Adrenal gland (tissue), 12 donors: ENCODE results near the gene PKIB. TPM values are rescaled to one million over a fixed set of nuclear protein-coding genes. Genes with fewer than 3 reads are reported as not detected.

Experiments used
- DNase-seq, 7 donors: peaks; one replicate each; pipeline ENCODE4 v3.0.0-alpha.2; 2019 to 2020
- H3K27ac ChIP-seq, 5 donors: fragments of 200-600 bp; sonication (generic) in 4 of 5; 1 replicate in 3 of 5; 2 replicates in 2 of 5; pipeline versions ENCODE4 v1.5.1 to v1.8.0; 2016 to 2020; ENCODE audit warnings: mild to moderate bottlenecking in 1 of 5
- H3K27me3 ChIP-seq: fragments of 200-600 bp; 2 replicates; pipeline ENCODE4 v1.8.0; 2021
- H3K36me3 ChIP-seq, 2 donors: fragments of 200-600 bp; replicated peaks in 1 of 2; 1 replicate in 1 of 2; 2 replicates in 1 of 2; pipeline versions ENCODE4 v1.5.1 to v1.8.0; 2018 to 2022
- H3K4me1 ChIP-seq, 2 donors: fragments of 200-600 bp; replicated peaks in 1 of 2; 1 replicate in 1 of 2; 2 replicates in 1 of 2; pipeline versions ENCODE4 v1.5.1 to v1.8.0; 2018 to 2021
- H3K4me3 ChIP-seq, 4 donors: fragments of 200-600 bp; sonication (generic) in 3 of 4; one replicate each; pipeline ENCODE4 v1.5.1; 2016 to 2018
- H3K9me3 ChIP-seq, 3 donors: fragments of 200-600 bp; sonication (generic) in 1 of 3; replicated peaks in 1 of 3; 1 replicate in 2 of 3; 2 replicates in 1 of 3; pipeline versions ENCODE4 v1.5.1 to v1.8.0; 2016 to 2021
- CTCF ChIP-seq, 6 experiments: fragments of 450-650 bp in 4 of 6; fragments of 200-600 bp in 2 of 6; sonication (generic) in 1 of 6; IDR thresholded peaks; 1 replicate in 5 of 6; 2 replicates in 1 of 6; pipeline versions ENCODE4 v1.5.1 to v1.8.0; 2016 to 2021; ENCODE audit warnings: antibody characterized with exemption in 6 of 6, mild to moderate bottlenecking in 2 of 6, moderate library complexity in 1 of 6
- POLR2A ChIP-seq, 2 donors: fragments of 450-650 bp; IDR thresholded peaks; one replicate each; pipeline ENCODE4 v1.6.1; 2017; ENCODE audit warnings: antibody characterized with exemption in 2 of 2, mild to moderate bottlenecking in 2 of 2, moderate library complexity in 1 of 2
- WGBS, 4 donors: extraction: QIAGEN DNeasy Blood & Tissue Kit in 2 of 4; methylation state at CpG; one replicate each; pipeline versions ENCODE4 v1.1.5 to v1.1.7; 2013 to 2017; 5-methylcytosine and 5-hydroxymethylcytosine counted together
- intact Hi-C, 2 donors: fragments of 100-400 bp; cut with DNase I; formaldehyde crosslinking; loops; one replicate each; pipeline versions ENCODE4 v1.14.1 to v1.15.0; 2022 to 2023
- polyA plus RNA-seq, 3 donors: library from polyadenylated mRNA; stranded (reverse); fragments of 200-250 nt in 2 of 3; fragments of 350-450 nt in 1 of 3; fragmentation: Illumina TruSeq in 1 of 3; extraction: RNeasy Lipid Tissue Mini Kit (QIAGEN cat#74804) in 1 of 3; gene quantifications; one replicate each; pipeline ENCODE4 v1.2.3, GENCODE V29; 2013 to 2014
- total RNA-seq, 9 donors: library from RNA; depleted of rRNA in 4 of 9; stranded (reverse); fragments of >200 nt in 4 of 9; fragments of 120-200 nt in 1 of 9; fragmentation: NEBNext Ultra II Directional in 1 of 9; extraction: Animal tissue kit (Norgen Biotek cat#: 25700) in 1 of 9; gene quantifications; one replicate each; pipeline versions ENCODE4 v1.1.0 to v1.2.4, GENCODE V29; 2013 to 2023
- donor health status: healthy with polysubstance abuse.
- donor health status: Bipolar disorder and iron deficiency.
- donor health status: DM: yes; HTN: yes; CAD: no.
- donor health status: DM: no; HTN: no; CAD: no.
- donor health status: DM: no; HTN: no; CAD: no.
- donor health status: DM: yes; HTN: yes; CAD: no.

PKIB gene
- total and polyA plus RNA-seq, 12 donors: 0.48 to 6.2 (median 2.5) TPM

GRCh38 chr6:122648726-122649125 lies 38.5 kb downstream of the PKIB start:
- no peak for TF ChIP-seq CTCF (IDR thresholded peaks at IDR 0.05)
- TF ChIP-seq POLR2A (IDR thresholded peaks at IDR 0.05): no peak
- H3K36me3 ChIP-seq: no peaks in the 10 kb centered on the region
- no peaks in the 10 kb centered on the region for H3K4me1 ChIP-seq
- H3K27me3 ChIP-seq: no peaks in the 10 kb centered on the region
- WGBS, 4 donors: 79 to 94% (median 84%) methylated on average over 2 of the region's 2 CpGs
- no peak for DNase-seq
- no peak overlapping the region for H3K27ac ChIP-seq
- no peak overlapping the region for H3K4me3 ChIP-seq
- no peaks in the 10 kb centered on the region for H3K9me3 ChIP-seq
- intact Hi-C loops: no loop called here

GRCh38 chr6:122649701-122650100 lies 39.5 kb downstream of the PKIB start:
- H3K36me3 ChIP-seq: no peaks in the 10 kb centered on the region
- no peak for DNase-seq
- 78 to 90% (median 81%) methylated on average over 3 of the region's 3 CpGs for WGBS, 4 donors
- TF ChIP-seq CTCF (IDR thresholded peaks at IDR 0.05) (no peak), POLR2A (IDR thresholded peaks at IDR 0.05) (no peak)
- H3K4me1 ChIP-seq: no peaks in the 10 kb centered on the region
- H3K4me3 ChIP-seq: no peak overlapping the region
- no peak overlapping the region for H3K27ac ChIP-seq
- H3K9me3 ChIP-seq: no peaks in the 10 kb centered on the region
- intact Hi-C loops: no loop called here
- H3K27me3 ChIP-seq: no peaks in the 10 kb centered on the region

GRCh38 chr6:122650403-122650802 lies 40.2 kb downstream of the PKIB start:
- Histone ChIP-seq H3K27ac (no peak overlapping the region), H3K4me1 (no peaks in the 10 kb centered on the region), H3K36me3 (no peaks in the 10 kb centered on the region), H3K4me3 (no peak overlapping the region), H3K27me3 (no peaks in the 10 kb centered on the region), H3K9me3 (no peaks in the 10 kb centered on the region)
- no peak for TF ChIP-seq POLR2A (IDR thresholded peaks at IDR 0.05)
- no peak for TF ChIP-seq CTCF (IDR thresholded peaks at IDR 0.05)
- intact Hi-C loops: no loop called here
- no peak for DNase-seq

GRCh38 chr6:122651031-122651430 lies 40.8 kb downstream of the PKIB start:
- Histone ChIP-seq H3K27ac (no peak overlapping the region), H3K4me1 (no peaks in the 10 kb centered on the region), H3K36me3 (no peaks in the 10 kb centered on the region), H3K9me3 (no peaks in the 10 kb centered on the region), H3K27me3 (no peaks in the 10 kb centered on the region), H3K4me3 (no peak overlapping the region)
- intact Hi-C loops: no loop called here
- no peak for DNase-seq
- 67 to 73% (median 69%) methylated on average over 3 of the region's 3 CpGs for WGBS, 4 donors
- no peak for TF ChIP-seq POLR2A (IDR thresholded peaks at IDR 0.05)
- no peak for TF ChIP-seq CTCF (IDR thresholded peaks at IDR 0.05)
